Measurements from ENCODE around the gene ADAM10. TPM values are rescaled to one million over a fixed set of nuclear protein-coding genes. Genes with fewer than 3 reads are reported as not detected.

The ADAM10 gene
- total and polyA plus RNA-seq, 7 donors, result 7.9 to 37.9 (median 33.1) TPM

GRCh38 chr15:58694641-58695398 is 54.7 kb downstream of the ADAM10 start:
- H3K4me1 ChIP-seq, result peaks cover 15% of the 10 kb centered on the region
- no peak overlapping the region for H3K4me3 ChIP-seq
- no peak overlapping the region for H3K27ac ChIP-seq
- WGBS, 3 donors, result 41 to 52% (median 42%) methylated on average over 3 of the region's 3 CpGs
- no peaks in the 10 kb centered on the region for H3K36me3 ChIP-seq (ENCODE audit: insufficient read depth in 1 of 2, low read depth in 1 of 2)
- ATAC-seq, result no peak
- no peak for DNase-seq
- no peaks in the 10 kb centered on the region for H3K27me3 ChIP-seq (ENCODE audit: insufficient read depth in 3 of 3, low read length in 2 of 3)
- intact Hi-C loops (cut with DNase I), result no loop called here
- TF ChIP-seq CTCF (IDR thresholded peaks at IDR 0.05), result no peak
- peaks cover 8% of the 10 kb centered on the region for H3K9me3 ChIP-seq

GRCh38 chr15:58690703-58691102 is 58.8 kb downstream of the ADAM10 start:
- ATAC-seq, result no peak
- no peaks in the 10 kb centered on the region for H3K36me3 ChIP-seq (ENCODE audit: insufficient read depth in 1 of 2, low read depth in 1 of 2)
- intact Hi-C loops (cut with DNase I), result no loop called here

GRCh38 chr15:58689646-58690045 is 59.9 kb downstream of the ADAM10 start:
- peaks cover 7% of the 10 kb centered on the region for H3K4me1 ChIP-seq
- intact Hi-C loops (cut with DNase I), result no loop called here
- H3K27ac ChIP-seq, result no peak overlapping the region
- H3K27me3 ChIP-seq (ENCODE audit: insufficient read depth in 3 of 3, low read length in 2 of 3), result no peaks in the 10 kb centered on the region
- no peaks in the 10 kb centered on the region for H3K36me3 ChIP-seq (ENCODE audit: insufficient read depth in 1 of 2, low read depth in 1 of 2)
- TF ChIP-seq CTCF (IDR thresholded peaks at IDR 0.05), result no peak
- no peak for ATAC-seq
- no peak for DNase-seq
- H3K9me3 ChIP-seq, result no peaks in the 10 kb centered on the region
- no peak overlapping the region for H3K4me3 ChIP-seq

More at GRCh38 chr15:58690703-58691102, 58.8 kb downstream of the ADAM10 start:
- no peak for TF ChIP-seq CTCF (IDR thresholded peaks at IDR 0.05)
- Histone ChIP-seq H3K4me1 (peaks cover 15% of the 10 kb centered on the region), H3K27me3 (ENCODE audit: insufficient read depth in 3 of 3, low read length in 2 of 3) (no peaks in the 10 kb centered on the region), H3K27ac (no peak overlapping the region), H3K4me3 (no peak overlapping the region), H3K9me3 (no peaks in the 10 kb centered on the region)
- no peak for DNase-seq
- 64 to 78% (median 74%) methylated on average over 3 of the region's 3 CpGs for WGBS, 3 donors

GRCh38 chr15:58686286-58686685 is 63.2 kb downstream of the ADAM10 start:
- Histone ChIP-seq H3K36me3 (ENCODE audit: insufficient read depth in 1 of 2, low read depth in 1 of 2) (no peaks in the 10 kb centered on the region), H3K27ac (no peak overlapping the region), H3K9me3 (no peaks in the 10 kb centered on the region), H3K27me3 (ENCODE audit: insufficient read depth in 3 of 3, low read length in 2 of 3) (no peaks in the 10 kb centered on the region), H3K4me1 (peaks cover 5% of the 10 kb centered on the region), H3K4me3 (no peak overlapping the region)
- DNase-seq (no peak), ATAC-seq (no peak)
- 97 to 100% (median 99%) methylated on average over 8 of the region's 8 CpGs for WGBS, 3 donors
- TF ChIP-seq CTCF (IDR thresholded peaks at IDR 0.05), result no peak
- intact Hi-C loops (cut with DNase I), result no loop called here

- WGBS, 3 donors, result 95 to 99% (median 96%) methylated on average over 4 of the region's 4 CpGs
- intact Hi-C loops (cut with DNase I), result no loop called here
These were observed 64.8 kb downstream of the ADAM10 start for GRCh38 chr15:58684751-58685150.

More at GRCh38 chr15:58684751-58685150, 64.8 kb downstream of the ADAM10 start:
- H3K27me3 ChIP-seq (ENCODE audit: insufficient read depth in 3 of 3, low read length in 2 of 3), result no peaks in the 10 kb centered on the region
- no peaks in the 10 kb centered on the region for H3K36me3 ChIP-seq (ENCODE audit: insufficient read depth in 1 of 2, low read depth in 1 of 2)
- no peaks in the 10 kb centered on the region for H3K4me1 ChIP-seq
- DNase-seq, result no peak
- no peak overlapping the region for H3K4me3 ChIP-seq
- no peaks in the 10 kb centered on the region for H3K9me3 ChIP-seq
- H3K27ac ChIP-seq, result no peak overlapping the region
- TF ChIP-seq CTCF (IDR thresholded peaks at IDR 0.05), result no peak
- ATAC-seq, result no peak
